Activated CD4-positive, alpha-beta T cell treated with anti-CD3 and anti-CD28 coated beads, Interleukin-2, amount 10 ng/mL, durations not matched to agents 24 days and 14 days (primary cell): Measurements from ENCODE around the gene FOXD1. TPM values are rescaled to one million over a fixed set of nuclear protein-coding genes. Genes with fewer than 3 reads are reported as not detected.
"Not testable (repeated sequence)": the region's sequence is repeated elsewhere in the genome, so short reads cannot be mapped to it uniquely, and the experiment has no call there.

Experiments
- DNase-seq: peaks from one replicate; pipeline ENCODE4 v3.0.0; 2022
- H3K27ac Mint-ChIP-seq: one replicate; pipeline ENCODE4 v1.8.0; 2022; ENCODE audit warnings: mild to moderate bottlenecking, mixed read lengths
- H3K27me3 Mint-ChIP-seq: one replicate; pipeline ENCODE4 v1.8.0; 2022; ENCODE audit warnings: mixed read lengths
- H3K36me3 Mint-ChIP-seq: one replicate; pipeline ENCODE4 v1.8.0; 2022; ENCODE audit warnings: low read depth, mild to moderate bottlenecking, mixed read lengths
- H3K4me1 Mint-ChIP-seq: one replicate; pipeline ENCODE4 v1.8.0; 2021; ENCODE audit warnings: mixed read lengths
- H3K4me3 Mint-ChIP-seq: one replicate; pipeline ENCODE4 v1.8.0; 2022; ENCODE audit warnings: mild to moderate bottlenecking, moderate library complexity, mixed read lengths
- H3K9me3 Mint-ChIP-seq: one replicate; pipeline ENCODE4 v1.8.0; 2021; ENCODE audit warnings: mixed read lengths
- intact Hi-C: fragments of 100-400 bp; cut with micrococcal nuclease; formaldehyde crosslinking; loops from one replicate; pipeline ENCODE4 v1.15.1; 2023
- total RNA-seq: library from RNA; stranded (reverse); gene quantifications from 2 replicates; pipeline ENCODE4 v1.2.3, GENCODE V29; 2022

Gene FOXD1
- total RNA-seq, 1 donor from 2014 or later, result 0.09 TPM

- intact Hi-C loops, H3K9me3 Mint-ChIP-seq, H3K27ac Mint-ChIP-seq, DNase-seq, H3K4me1 Mint-ChIP-seq, H3K36me3 Mint-ChIP-seq, H3K4me3 Mint-ChIP-seq: not testable (repeated sequence)
- peaks cover 54% of the 10 kb centered on the region for H3K27me3 Mint-ChIP-seq
Observed at GRCh38 chr5:73409927-73410326, 38.6 kb downstream of the FOXD1 start.

- no peaks in the 10 kb centered on the region for H3K9me3 Mint-ChIP-seq
- no peaks in the 10 kb centered on the region for H3K4me1 Mint-ChIP-seq
- no peaks in the 10 kb centered on the region for H3K36me3 Mint-ChIP-seq
- no peak overlapping the region for H3K27ac Mint-ChIP-seq
- no peak overlapping the region for H3K4me3 Mint-ChIP-seq
- intact Hi-C loops, result no loop called here
- DNase-seq, result no peak
- peaks cover 39% of the 10 kb centered on the region for H3K27me3 Mint-ChIP-seq
Observed at GRCh38 chr5:73405691-73406090, 42.9 kb downstream of the FOXD1 start.

- no peaks in the 10 kb centered on the region for H3K36me3 Mint-ChIP-seq
- H3K9me3 Mint-ChIP-seq, result peaks cover 10% of the 10 kb centered on the region
- H3K4me3 Mint-ChIP-seq, result no peak overlapping the region
- H3K27ac Mint-ChIP-seq, result no peak overlapping the region
- no peak for DNase-seq
- no peaks in the 10 kb centered on the region for H3K4me1 Mint-ChIP-seq
- intact Hi-C loops, result no loop called here
- peaks cover 37% of the 10 kb centered on the region for H3K27me3 Mint-ChIP-seq
Observed at GRCh38 chr5:73399775-73400174, 48.8 kb downstream of the FOXD1 start.

Other genes starting within 250 kb of the FOXD1 start
- gene BTF3, start 49.7 kb upstream of the FOXD1 start, total RNA-seq, result 960 and 998 TPM in 2 replicates
- 18.5 and 19.7 TPM in 2 replicates for gene ANKRA2, start 116.9 kb upstream of the FOXD1 start, total RNA-seq
- gene UTP15, start 117.0 kb upstream of the FOXD1 start, total RNA-seq, result 59.3 and 61.5 TPM in 2 replicates
- 0.14 TPM in 1 of 2 replicates, not detected in the other for gene ARHGEF28, start 177.4 kb upstream of the FOXD1 start, total RNA-seq